T-cell (primary cell): ENCODE results near the gene GNB2. TPM values are rescaled to one million over a fixed set of nuclear protein-coding genes. Genes with fewer than 3 reads are reported as not detected.

ENCODE experiments used
- ATAC-seq, 4 experiments: fragments of 200-7000 bp in 3 of 4; fragments of 150-1000 bp in 1 of 4; cut with Tn5 transposase; replicated peaks in 1 of 4; 1 replicate in 3 of 4; 2 replicates in 1 of 4; pipeline ENCODE4 v1.10.0; 2021; ENCODE audit warnings: moderate library complexity in 3 of 4, mild to moderate bottlenecking in 2 of 4, moderate number of reproducible peaks in 1 of 4
- CTCF ChIA-PET, 2 donors: fragments of 300-600 bp; sonication (Branson Sonifier 250); formaldehyde crosslinking; loops; one replicate each; lab custom pipeline; 2022; ENCODE audit warnings: antibody characterized with exemption in 2 of 2; lab: Charles Lee
- POLR2A ChIA-PET, 2 donors: fragments of 300-600 bp; sonication (Branson Sonifier 250); formaldehyde crosslinking; loops; one replicate each; lab custom pipeline; 2022; ENCODE audit warnings: antibody characterized with exemption in 2 of 2; lab: Charles Lee
- DNase-seq, 35 experiments: peaks; one replicate each; pipeline versions ENCODE4 v3.0.0 to v3.0.0-alpha.2; 2013 to 2023
- H3K27ac ChIP-seq: one replicate; pipeline ENCODE4 v1.5.1; 2013; ENCODE audit warnings: low read length
- H3K27me3 ChIP-seq, 2 experiments: replicated peaks in 1 of 2; 1 replicate in 1 of 2; 2 replicates in 1 of 2; pipeline versions ENCODE4 v1.6.1 to v1.7.0; 2013; ENCODE audit warnings: low read length in 1 of 2, mixed read lengths in 1 of 2; ENCODE audit not compliant: control insufficient read depth in 2 of 2, insufficient read depth in 2 of 2; ENCODE audit errors: extremely low read depth in 1 of 2
- H3K36me3 ChIP-seq, 2 donors: 1 replicate in 1 of 2; 2 replicates in 1 of 2; pipeline versions ENCODE4 v1.6.1 to v1.7.0; 2013; ENCODE audit warnings: low read length in 1 of 2; ENCODE audit not compliant: control insufficient read depth in 2 of 2, insufficient read depth in 1 of 2; ENCODE audit errors: extremely low read depth in 1 of 2
- H3K4me1 ChIP-seq, 2 experiments: 1 replicate in 1 of 2; 2 replicates in 1 of 2; pipeline versions ENCODE4 v1.6.1 to v1.7.0; 2013; ENCODE audit warnings: low read length in 2 of 2, mixed read lengths in 1 of 2; ENCODE audit not compliant: insufficient read depth in 2 of 2, control insufficient read depth in 1 of 2; ENCODE audit errors: extremely low read depth in 1 of 2
- H3K4me3 ChIP-seq, 2 donors: 1 replicate in 1 of 2; 2 replicates in 1 of 2; pipeline versions ENCODE4 v1.5.1 to v1.7.0; 2013; ENCODE audit warnings: mild to moderate bottlenecking in 2 of 2, low read length in 1 of 2, moderate library complexity in 1 of 2; ENCODE audit not compliant: control insufficient read depth in 1 of 2; ENCODE audit errors: extremely low read depth in 1 of 2
- H3K9me3 ChIP-seq: 2 replicates; pipeline ENCODE4 v1.7.0; 2013
- H3K27ac Mint-ChIP-seq, 2 donors: one replicate each; pipeline ENCODE4 v1.8.0; 2020 to 2021; ENCODE audit warnings: mild to moderate bottlenecking in 2 of 2, mixed read lengths in 2 of 2
- H3K27me3 Mint-ChIP-seq, 2 donors: one replicate each; pipeline ENCODE4 v1.8.0; 2021 to 2022; ENCODE audit warnings: mixed read lengths in 2 of 2
- H3K36me3 Mint-ChIP-seq: one replicate; pipeline ENCODE4 v1.8.0; 2021; ENCODE audit warnings: mixed read lengths
- H3K4me1 Mint-ChIP-seq, 3 donors: one replicate each; pipeline ENCODE4 v1.8.0; 2020 to 2022; ENCODE audit warnings: mixed read lengths in 3 of 3, mild to moderate bottlenecking in 1 of 3
- H3K4me3 Mint-ChIP-seq, 3 donors: one replicate each; pipeline ENCODE4 v1.8.0; 2020 to 2022; ENCODE audit warnings: mild to moderate bottlenecking in 3 of 3, mixed read lengths in 3 of 3, moderate library complexity in 3 of 3
- H3K9me3 Mint-ChIP-seq, 3 donors: one replicate each; pipeline ENCODE4 v1.8.0; 2020 to 2022; ENCODE audit warnings: mixed read lengths in 3 of 3
- WGBS: methylation state at CpG from one replicate; pipeline ENCODE4 v1.1.5; 2013; ENCODE audit warnings: missing lambda C conversion rate; ENCODE audit not compliant: insufficient coverage; 5-methylcytosine and 5-hydroxymethylcytosine counted together
- total RNA-seq, 35 experiments: library from RNA in 6 of 35; stranded (reverse) in 6 of 35; fragments of 120-200 nt in 1 of 35; gene quantifications; one replicate each; pipeline versions ENCODE4 v1.2.1 to v1.2.4 and lab custom pipeline; 2013 to 2026

The GNB2 gene
- total RNA-seq, 5 donors from 2014 or later (not counting 1 experiment from before 2014, with no cell fraction given), result 101 to 175 (median 153) TPM

- H3K27ac Mint-ChIP-seq, result no peak overlapping the region
- no peaks in the 10 kb centered on the region for H3K9me3 ChIP-seq
- H3K36me3 Mint-ChIP-seq, result no peaks in the 10 kb centered on the region
- no peak overlapping the region for H3K27ac ChIP-seq
- no peaks in the 10 kb centered on the region for H3K9me3 Mint-ChIP-seq
- WGBS, result 81% methylated on average over 4 of the region's 8 CpGs
- H3K36me3 ChIP-seq, result no peaks in the 10 kb centered on the region
- DNase-seq, result no peak
- ChIA-PET CTCF (interaction anchor here in 1 of 2 donors (1.5 kb wide), 1 partner anchor 58 kb away, joined by 6 read pairs; the partner anchor contains the start of gene MOSPD3), POLR2A (interaction anchor here in 1 of 2 donors (0.6 kb wide), 2 partner anchors 18 to 50 kb away, joined by 3 read pairs; no protein-coding TSS in a partner anchor)
- peaks cover 0 to 9% (median 5%) of the 10 kb centered on the region in 3 donors for H3K4me1 Mint-ChIP-seq
- no peak for ATAC-seq
- peaks cover 0 to 4% of the 10 kb centered on the region in 2 donors for H3K27me3 Mint-ChIP-seq
- no peak overlapping the region for H3K4me3 ChIP-seq
- H3K27me3 ChIP-seq, result peaks cover 0 to 7% of the 10 kb centered on the region in 2 experiments
- H3K4me1 ChIP-seq, result peaks cover 0 to 10% of the 10 kb centered on the region in 2 experiments
- H3K4me3 Mint-ChIP-seq, result no peak overlapping the region
These were observed 3.5 kb upstream of the GNB2 start for GRCh38 chr7:100670074-100670473.

- peaks cover 3 to 4% of the 10 kb centered on the region in 2 donors for H3K36me3 ChIP-seq
- H3K36me3 Mint-ChIP-seq, result peaks cover under 1% of the 10 kb centered on the region
- H3K27ac Mint-ChIP-seq, result peak overlapping the region in 1 of 2 donors; percentile 66
- DNase-seq (no peak), ATAC-seq (no peak)
- ChIA-PET POLR2A (interaction anchor here in 1 of 2 donors (0.6 kb wide), 1 partner anchor 139 kb away, joined by 4 read pairs; no protein-coding TSS in a partner anchor), CTCF (interaction anchor here in 1 of 2 donors (0.6 to 1.5 kb wide), 3 partner anchors 23 to 209 kb away, joined by 3 to 6 read pairs (median 4); partner anchors contain the start of gene MOSPD3)
- H3K27ac ChIP-seq, result no peak overlapping the region
- H3K4me1 Mint-ChIP-seq, result peaks cover 4 to 14% (median 9%) of the 10 kb centered on the region in 3 donors
- H3K9me3 Mint-ChIP-seq, result no peaks in the 10 kb centered on the region
- H3K4me1 ChIP-seq, result peaks cover 2 to 18% of the 10 kb centered on the region in 2 experiments
- H3K27me3 ChIP-seq, result no peaks in the 10 kb centered on the region
- H3K4me3 Mint-ChIP-seq, result peak overlapping the region in 1 of 3 donors; percentile 96
- WGBS, result 93% methylated on average over 10 of the region's 18 CpGs
- peaks cover 0 to 4% of the 10 kb centered on the region in 2 donors for H3K27me3 Mint-ChIP-seq
- no peaks in the 10 kb centered on the region for H3K9me3 ChIP-seq
- H3K4me3 ChIP-seq, result no peak overlapping the region
These were observed 1.9 kb upstream of the GNB2 start for GRCh38 chr7:100671353-100672327.

- CTCF ChIA-PET, result no interaction called here
- peaks cover 0 to 2% of the 10 kb centered on the region in 2 donors for H3K27me3 Mint-ChIP-seq
- WGBS, result under 1% methylated on average over 19 of the region's 34 CpGs
These were observed 436 bp downstream of the GNB2 start for GRCh38 chr7:100673942-100674410.

GRCh38 chr7:100674411-100675104, 1.0 kb downstream of the GNB2 start:
- POLR2A ChIA-PET, result no interaction called here

More at GRCh38 chr7:100673942-100674410, 436 bp downstream of the GNB2 start:
- Mint-ChIP-seq H3K27ac (peak overlapping the region; percentile 94 to 98), H3K9me3 (no peaks in the 10 kb centered on the region), H3K4me1 (peaks cover 10 to 26% (median 18%) of the 10 kb centered on the region in 3 donors), H3K36me3 (peaks cover 12% of the 10 kb centered on the region), H3K4me3 (peak overlapping the region; percentile 95 to 96 (median 96))
- Histone ChIP-seq H3K9me3 (no peaks in the 10 kb centered on the region), H3K4me1 (peaks cover 2 to 40% of the 10 kb centered on the region in 2 experiments), H3K27me3 (no peaks in the 10 kb centered on the region), H3K36me3 (peaks cover 14 to 28% of the 10 kb centered on the region in 2 donors), H3K27ac (peak overlapping the region; percentile 83), H3K4me3 (peak overlapping the region; percentile 80 to 85)
- DNase-seq (peak in 16 of 35 experiments; percentile 15 to 60 (median 34)), ATAC-seq (peak in 1 of 4 experiments; percentile 0)
- POLR2A ChIA-PET, result no interaction called here

GRCh38 chr7:100675105-100675451, 1.5 kb downstream of the GNB2 start:
- CTCF ChIA-PET, result interaction anchor here in 1 of 2 donors (0.6 kb wide), 1 partner anchor 427 kb away, joined by 5 read pairs; no protein-coding TSS in a partner anchor
- Mint-ChIP-seq H3K27ac (peak overlapping the region in 1 of 2 donors; percentile 92), H3K9me3 (no peaks in the 10 kb centered on the region), H3K4me1 (peaks cover 20 to 35% (median 29%) of the 10 kb centered on the region in 3 donors), H3K27me3 (no peaks in the 10 kb centered on the region), H3K36me3 (peaks cover 15% of the 10 kb centered on the region), H3K4me3 (peak overlapping the region; percentile 95 to 96 (median 96))
- DNase-seq (peak in 15 of 35 experiments; percentile 22 to 51 (median 34)), ATAC-seq (peak in 3 of 4 experiments; percentile 2 to 4 (median 2))
- Histone ChIP-seq H3K9me3 (no peaks in the 10 kb centered on the region), H3K36me3 (peaks cover 14 to 39% of the 10 kb centered on the region in 2 donors), H3K4me1 (peaks cover 4 to 52% of the 10 kb centered on the region in 2 experiments), H3K4me3 (peak overlapping the region; percentile 80 to 85), H3K27me3 (no peaks in the 10 kb centered on the region), H3K27ac (peak overlapping the region; percentile 83)
- 0% methylated on average over 35 of the region's 46 CpGs for WGBS
- POLR2A ChIA-PET, result no interaction called here

More at GRCh38 chr7:100674411-100675104, 1.0 kb downstream of the GNB2 start:
- peaks cover 16 to 30% (median 24%) of the 10 kb centered on the region in 3 donors for H3K4me1 Mint-ChIP-seq
- peak overlapping the region; percentile 83 for H3K27ac ChIP-seq
- peak overlapping the region; percentile 95 to 96 (median 96) for H3K4me3 Mint-ChIP-seq
- CTCF ChIA-PET, result interaction anchor here in 1 of 2 donors (0.6 kb wide), 1 partner anchor 427 kb away, joined by 5 read pairs; no protein-coding TSS in a partner anchor
- DNase-seq (peak in 17 of 35 experiments; percentile 15 to 53 (median 34)), ATAC-seq (no peak)
- peak overlapping the region; percentile 80 to 85 for H3K4me3 ChIP-seq
- peak overlapping the region; percentile 94 to 98 for H3K27ac Mint-ChIP-seq
- WGBS, result 0% methylated on average over 28 of the region's 43 CpGs
- H3K36me3 ChIP-seq, result peaks cover 14 to 33% of the 10 kb centered on the region in 2 donors
- H3K9me3 Mint-ChIP-seq, result no peaks in the 10 kb centered on the region
- peaks cover 15% of the 10 kb centered on the region for H3K36me3 Mint-ChIP-seq
- peaks cover 2 to 46% of the 10 kb centered on the region in 2 experiments for H3K4me1 ChIP-seq
- H3K9me3 ChIP-seq, result no peaks in the 10 kb centered on the region
- no peaks in the 10 kb centered on the region for H3K27me3 ChIP-seq
- peaks cover 0 to 2% of the 10 kb centered on the region in 2 donors for H3K27me3 Mint-ChIP-seq
